B cell (primary cell): ENCODE results near the gene ADAMTS10.

Experiments
- CTCF ChIP-seq: fragments of 200-600 bp; IDR thresholded peaks from one replicate; pipeline ENCODE4 v1.8.0; 2022; ENCODE audit warnings: antibody characterized with exemption, mild to moderate bottlenecking
- EZH2 ChIP-seq: IDR thresholded peaks from 2 replicates; pipeline ENCODE4 v1.6.1; 2012; ENCODE audit warnings: borderline replicate concordance, low read depth, mild to moderate bottlenecking, moderate library complexity, low read length; ENCODE audit not compliant: insufficient read depth, poor library complexity, severe bottlenecking

DNA sequence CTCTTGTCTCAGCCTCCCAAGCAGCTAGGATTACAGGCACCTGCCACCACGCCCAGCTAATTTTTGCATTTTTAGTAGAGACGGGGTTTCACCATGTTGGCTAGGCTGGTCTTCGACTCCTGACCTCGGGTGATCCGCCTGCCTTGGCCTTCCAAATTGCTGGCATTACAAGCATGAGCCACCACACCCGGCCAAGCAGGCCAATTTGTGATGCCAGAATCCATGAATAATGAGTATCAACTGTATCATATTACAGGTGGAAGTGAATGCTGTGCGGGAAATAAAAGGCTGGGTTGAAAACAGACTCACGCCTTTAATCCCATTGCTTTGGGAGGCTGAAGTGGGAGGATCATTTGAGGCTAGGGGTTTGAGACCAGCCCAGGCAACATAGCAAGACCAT lies 16.3 kb upstream of the ADAMTS10 start:
- TF ChIP-seq EZH2: no peak
- no peak for TF ChIP-seq CTCF
